HepG2 (cell line): ENCODE measurements around the gene BMP8B. TPM values are rescaled to one million over a fixed set of nuclear protein-coding genes. Genes with fewer than 3 reads are reported as not detected.

Source experiments
- ATAC-seq: fragments of 200-7000 bp; cut with Tn5 transposase; 3 replicates; pipeline ENCODE4 v1.9.1; 2020; ENCODE audit warnings: mild to moderate bottlenecking, moderate library complexity
- BruUV-seq: library from RNA; stranded (reverse); fragments of 400-500 nt; replicated peaks from 2 replicates; lab custom pipeline; 2021; lab: Mats Ljungman, UMichigan
- CTCF ChIA-PET: fragments of 300-600 bp; formaldehyde crosslinking; extraction: SDS; loops from one replicate; lab custom pipeline; 2021; ENCODE audit warnings: low total read pairs, inconsistent platforms, low intra/inter-chr PET ratio; lab: Yijun Ruan, JAX
- POLR2A ChIA-PET: fragments of 350-600 bp; sonication (Branson Sonifier 250); formaldehyde crosslinking; loops from one replicate; lab custom pipeline; 2020; ENCODE audit warnings: antibody characterized with exemption, inconsistent platforms; lab: Yijun Ruan, JAX
- DNase-seq: peaks from one replicate; pipeline ENCODE4 v3.0.0-alpha.2; 2015; ENCODE audit warnings: low spot score
- FAIRE-seq: peaks from 3 replicates; lab custom pipeline; 2011; peaks lifted over from hg19 to GRCh38; lab: Jason Lieb, UNC
- H2AFZ ChIP-seq: one replicate; pipeline ENCODE4 v1.6.1; 2011; ENCODE audit warnings: low read length, inconsistent platforms
- H3K27ac ChIP-seq: fragments of 300-600 bp; 3 replicates; pipeline ENCODE4 v1.8.0; 2011; ENCODE audit warnings: mixed run types, mild to moderate bottlenecking, mixed read lengths, low read length, inconsistent platforms; ENCODE audit not compliant: insufficient read depth; ENCODE audit errors: extremely low read length
- H3K27me3 ChIP-seq, 2 experiments: fragments of 200-600 bp in 1 of 2; 2 replicates in 1 of 2; 3 replicates in 1 of 2; pipeline versions ENCODE4 v1.6.0 to v1.8.0; 2011; ENCODE audit warnings: low read length in 2 of 2, mild to moderate bottlenecking in 2 of 2, moderate library complexity in 2 of 2, inconsistent platforms in 1 of 2; ENCODE audit not compliant: insufficient read depth in 2 of 2, control insufficient read depth in 1 of 2
- H3K36me3 ChIP-seq, 2 experiments: fragments of 200-600 bp in 1 of 2; replicated peaks in 1 of 2; 2 replicates in 1 of 2; 3 replicates in 1 of 2; pipeline versions ENCODE4 v1.5.1 to v1.8.0; 2011; ENCODE audit warnings: low read length in 2 of 2, inconsistent platforms in 1 of 2; ENCODE audit not compliant: insufficient read depth in 2 of 2, control insufficient read depth in 1 of 2
- H3K4me1 ChIP-seq: 2 replicates; pipeline ENCODE4 v1.5.1; 2012; ENCODE audit warnings: low read length, inconsistent platforms; ENCODE audit not compliant: insufficient read depth
- H3K4me2 ChIP-seq: 2 replicates; pipeline ENCODE4 v1.6.0; 2011; ENCODE audit warnings: low read depth, low read length, inconsistent platforms
- H3K4me3 ChIP-seq, 3 experiments: fragments of 200-600 bp in 1 of 3; sonication (generic), shearing (Covaris generic) in 1 of 3; replicated peaks in 1 of 3; 2 replicates each; pipeline ENCODE4 v1.5.1; 2011 to 2016; ENCODE audit warnings: low read length in 3 of 3, inconsistent platforms in 2 of 3, low read depth in 2 of 3, mild to moderate bottlenecking in 2 of 3, control low read depth in 1 of 3, mixed read lengths in 1 of 3; ENCODE audit not compliant: insufficient read depth in 1 of 3
- H3K79me2 ChIP-seq: one replicate; pipeline ENCODE4 v1.6.1; 2011; ENCODE audit warnings: low read length, inconsistent platforms; ENCODE audit not compliant: insufficient read depth
- H3K9ac ChIP-seq: 2 replicates; pipeline ENCODE4 v1.6.0; 2011; ENCODE audit warnings: mild to moderate bottlenecking, low read depth, low read length, inconsistent platforms; ENCODE audit not compliant: insufficient read depth
- H3K9me3 ChIP-seq: 2 replicates; pipeline ENCODE4 v1.5.1; 2012; ENCODE audit warnings: mild to moderate bottlenecking, low read length
- H4K20me1 ChIP-seq: 2 replicates; pipeline ENCODE4 v1.6.0; 2011; ENCODE audit warnings: inconsistent platforms, mild to moderate bottlenecking, low read length, moderate library complexity; ENCODE audit not compliant: insufficient read depth
- CEBPB ChIP-seq: IDR thresholded peaks from 2 replicates; pipeline ENCODE4 v1.6.1; 2011; ENCODE audit warnings: low read depth, low read length, improper control_type of control experiment, borderline replicate concordance
- KDM3A ChIP-seq: IDR thresholded peaks from 2 replicates; pipeline ENCODE4 v1.6.1; 2018; ENCODE audit warnings: low read depth, missing compliant biosample characterization
- MAFF ChIP-seq: IDR thresholded peaks from 2 replicates; pipeline ENCODE4 v1.6.1; 2011; ENCODE audit warnings: low read depth, low read length, improper control_type of control experiment
- RARG ChIP-seq: sonication (generic); formaldehyde crosslinking; IDR thresholded peaks from 2 replicates; pipeline ENCODE4 v1.4.0; 2020; ENCODE audit warnings: low read depth, mild to moderate bottlenecking, missing genetic modification reagents
- SMC3 ChIP-seq: IDR thresholded peaks from 2 replicates; pipeline ENCODE4 v1.6.1; 2011; ENCODE audit warnings: low read length, improper control_type of control experiment
- SP5 ChIP-seq: IDR thresholded peaks from 2 replicates; pipeline ENCODE4 v1.6.1; 2016; ENCODE audit warnings: low read depth, borderline replicate concordance
- STAG1 ChIP-seq: sonication (generic); formaldehyde crosslinking; IDR thresholded peaks from 2 replicates; pipeline ENCODE4 v1.4.0; 2020; ENCODE audit warnings: missing genetic modification reagents
- ZBTB1 ChIP-seq: sonication (generic); formaldehyde crosslinking; IDR thresholded peaks from 2 replicates; pipeline ENCODE4 v1.4.0; 2020; ENCODE audit warnings: missing genetic modification reagents, borderline replicate concordance
- ZNF138 ChIP-seq: sonication (generic); formaldehyde crosslinking; IDR thresholded peaks from 2 replicates; pipeline ENCODE4 v1.5.0; 2020; ENCODE audit warnings: mild to moderate bottlenecking, low read depth, missing genetic modification reagents
- ZNF337 ChIP-seq: sonication (generic); formaldehyde crosslinking; IDR thresholded peaks from 2 replicates; pipeline ENCODE4 v1.5.1; 2020; ENCODE audit warnings: missing genetic modification reagents, low read depth, mild to moderate bottlenecking, borderline replicate concordance
- ZNF468 ChIP-seq: sonication (generic); formaldehyde crosslinking; IDR thresholded peaks from 2 replicates; pipeline ENCODE4 v1.8.0; 2022; ENCODE audit warnings: mild to moderate bottlenecking, moderate library complexity, missing genetic modification reagents
- ZNF660 ChIP-seq: sonication (generic); formaldehyde crosslinking; IDR thresholded peaks from 2 replicates; pipeline ENCODE4 v1.5.1; 2020; ENCODE audit warnings: mild to moderate bottlenecking, low read depth, missing genetic modification reagents, borderline replicate concordance
- WGBS: methylation state at CpG from one replicate; pipeline ENCODE4 v1.1.6; 2017; ENCODE audit warnings: low lambda C conversion rate; 5-methylcytosine and 5-hydroxymethylcytosine counted together
- in situ Hi-C: cut with HindIII; loops from 2 replicates; pipeline ENCODE4 v1.10.0; 2017; ENCODE audit warnings: low pct_unique_long_range_greater_than_20kb; ENCODE audit not compliant: extremely low pct_ligation_motif_present
- intact Hi-C: fragments of 100-400 bp; cut with micrococcal nuclease; formaldehyde crosslinking; loops from one replicate; pipeline ENCODE4 v1.10.0; 2022; ENCODE audit not compliant: unreplicated experiment
- polyA plus RNA-seq, 8 experiments: library from polyadenylated mRNA; depleted of rRNA in 3 of 8; stranded (reverse) in 7 of 8; unstranded in 1 of 8; fragments of >200 nt; fragmentation: Illumina TruSeq in 4 of 8; extraction: Trizol in 4 of 8; gene quantifications; 2 replicates each; pipeline versions ENCODE4 v1.2.1 to v1.2.3, GENCODE V29; 2011 to 2016; ENCODE audit warnings: low read depth in 4 of 8, missing spikeins in 1 of 8, mixed read lengths in 1 of 8; ENCODE audit not compliant: insufficient read depth in 1 of 8
- total RNA-seq, 5 experiments: library from RNA; depleted of rRNA; stranded (reverse); fragments of >200 nt; fragmentation: Illumina TruSeq; extraction: Trizol; gene quantifications; 2 replicates each; pipeline ENCODE4 v1.2.3, GENCODE V29; 2016; ENCODE audit warnings: low read depth in 1 of 5
- TF ChIP-seq, protein P1 (sequence below): sonication (generic); formaldehyde crosslinking; IDR thresholded peaks from 2 replicates; pipeline ENCODE4 v1.5.0; 2020; ENCODE audit warnings: mild to moderate bottlenecking, missing genetic modification reagents
- TF ChIP-seq, protein P2 (sequence below): sonication (generic); formaldehyde crosslinking; IDR thresholded peaks from 2 replicates; pipeline ENCODE4 v1.4.0; 2020; ENCODE audit warnings: missing genetic modification reagents

Gene BMP8B
- total and polyA plus RNA-seq, 2 of the 13 experiments (the other 11 are each of a cell fraction or from before 2014, with no cell fraction given) = 0.29 to 0.41 TPM

DNA sequence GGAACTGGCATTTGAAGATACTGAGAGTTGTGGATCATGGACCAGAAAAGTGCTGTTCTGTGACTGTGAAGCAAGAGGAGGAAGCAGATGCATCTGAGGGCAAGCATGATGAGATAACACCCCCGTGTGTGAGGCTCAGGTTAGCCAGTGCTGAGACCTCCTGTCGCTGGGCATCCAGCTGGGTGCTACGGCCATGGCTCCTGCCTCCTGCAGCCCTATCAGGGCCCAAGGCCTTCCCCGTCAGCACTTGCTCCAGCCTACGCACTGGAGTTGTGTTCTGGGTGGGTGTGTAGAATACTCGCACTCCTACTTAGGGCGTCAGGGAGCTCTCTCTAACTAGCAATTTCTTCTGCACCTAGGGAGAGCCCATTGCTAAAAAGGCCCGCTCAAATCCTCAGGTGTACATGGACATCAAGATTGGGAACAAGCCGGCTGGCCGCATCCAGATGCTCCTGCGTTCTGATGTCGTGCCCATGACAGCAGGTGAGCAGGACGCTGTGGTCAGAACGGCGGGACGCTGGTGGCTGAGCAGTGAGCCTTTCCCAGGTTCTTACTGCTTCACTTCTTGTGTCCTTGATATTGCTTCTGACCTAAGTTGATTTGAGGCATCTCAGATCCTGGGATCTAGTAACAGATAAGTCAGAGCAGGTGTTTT is 43.5 kb downstream of the BMP8B start:
- Histone ChIP-seq H3K9ac (no peak overlapping the region), H3K79me2 (no peaks in the 10 kb centered on the region), H3K4me1 (peaks cover 21% of the 10 kb centered on the region), H3K36me3 (peaks cover 8 to 30% of the 10 kb centered on the region in 2 experiments; a peak in 4 of 5 replicates), H3K27ac (no peak overlapping the region), H3K4me2 (no peak overlapping the region), H3K27me3 (no peaks in the 10 kb centered on the region), H4K20me1 (no peaks in the 10 kb centered on the region), H3K9me3 (no peaks in the 10 kb centered on the region), H3K4me3 (no peak overlapping the region), H2AFZ (no peak overlapping the region)
- in situ Hi-C loops = no loop called here
- 80% methylated on average over 13 of the region's 16 CpGs for WGBS
- intact Hi-C loops = no loop called here
- ATAC-seq (no peak), FAIRE-seq (no peak), DNase-seq (no peak)
- no TSS peak for BruUV-seq
- POLR2A ChIA-PET = no interaction called here
- CTCF ChIA-PET = no interaction called here
- TF ChIP-seq ZNF468 (CRISPR knock-in tag) = no peak
- TF ChIP-seq, protein P1, sequence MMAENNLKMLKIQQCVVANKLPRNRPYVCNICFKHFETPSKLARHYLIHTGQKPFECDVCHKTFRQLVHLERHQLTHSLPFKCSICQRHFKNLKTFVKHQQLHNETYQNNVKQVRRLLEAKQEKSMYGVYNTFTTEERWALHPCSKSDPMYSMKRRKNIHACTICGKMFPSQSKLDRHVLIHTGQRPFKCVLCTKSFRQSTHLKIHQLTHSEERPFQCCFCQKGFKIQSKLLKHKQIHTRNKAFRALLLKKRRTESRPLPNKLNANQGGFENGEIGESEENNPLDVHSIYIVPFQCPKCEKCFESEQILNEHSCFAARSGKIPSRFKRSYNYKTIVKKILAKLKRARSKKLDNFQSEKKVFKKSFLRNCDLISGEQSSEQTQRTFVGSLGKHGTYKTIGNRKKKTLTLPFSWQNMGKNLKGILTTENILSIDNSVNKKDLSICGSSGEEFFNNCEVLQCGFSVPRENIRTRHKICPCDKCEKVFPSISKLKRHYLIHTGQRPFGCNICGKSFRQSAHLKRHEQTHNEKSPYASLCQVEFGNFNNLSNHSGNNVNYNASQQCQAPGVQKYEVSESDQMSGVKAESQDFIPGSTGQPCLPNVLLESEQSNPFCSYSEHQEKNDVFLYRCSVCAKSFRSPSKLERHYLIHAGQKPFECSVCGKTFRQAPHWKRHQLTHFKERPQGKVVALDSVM = no peak
- no peak for TF ChIP-seq CEBPB
- TF ChIP-seq ZBTB1 (CRISPR knock-in tag) = no peak
- TF ChIP-seq SMC3 = no peak
- TF ChIP-seq SP5 (CRISPR knock-in tag) = no peak
- TF ChIP-seq, protein P2, sequence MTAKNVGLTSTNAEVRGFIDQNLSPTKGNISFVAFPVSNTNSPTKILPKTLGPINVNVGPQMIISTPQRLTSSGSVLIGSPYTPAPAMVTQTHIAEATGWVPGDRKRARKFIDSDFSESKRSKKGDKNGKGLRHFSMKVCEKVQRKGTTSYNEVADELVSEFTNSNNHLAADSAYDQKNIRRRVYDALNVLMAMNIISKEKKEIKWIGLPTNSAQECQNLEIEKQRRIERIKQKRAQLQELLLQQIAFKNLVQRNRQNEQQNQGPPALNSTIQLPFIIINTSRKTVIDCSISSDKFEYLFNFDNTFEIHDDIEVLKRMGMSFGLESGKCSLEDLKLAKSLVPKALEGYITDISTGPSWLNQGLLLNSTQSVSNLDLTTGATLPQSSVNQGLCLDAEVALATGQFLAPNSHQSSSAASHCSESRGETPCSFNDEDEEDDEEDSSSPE (CRISPR knock-in tag) = no peak
- no peak for TF ChIP-seq ZNF337 (CRISPR knock-in tag)
- no peak for TF ChIP-seq MAFF
- no peak for TF ChIP-seq ZNF660
- TF ChIP-seq RARG (CRISPR knock-in tag) = no peak
- TF ChIP-seq ZNF138 (CRISPR knock-in tag) = no peak
- no peak for TF ChIP-seq STAG1 (CRISPR knock-in tag)
- no peak for TF ChIP-seq KDM3A (CRISPR knock-in tag)
